Right ventricle myocardium inferior (tissue), 1 donor: ENCODE data around the gene STRN3. TPM values are rescaled to one million over a fixed set of nuclear protein-coding genes. Genes with fewer than 3 reads are reported as not detected.

Experiments
- ATAC-seq: fragments of 200-7000 bp; cut with Tn5 transposase; one replicate; pipeline ENCODE4 v1.9.1; 2020; ENCODE audit warnings: mild to moderate bottlenecking, moderate library complexity
- DNase-seq: peaks from one replicate; pipeline ENCODE4 v3.0.0; 2021; ENCODE audit errors: missing footprints
- intact Hi-C: fragments of 100-400 bp; cut with DNase I; formaldehyde crosslinking; loops from one replicate; pipeline ENCODE4 v1.11.0; 2022
- microRNA-seq: library from miRNA; unstranded; fragments of <30 nt; microRNA quantifications from one replicate; pipeline ENCODE4 v1.2.0, GENCODE V29; 2020
- total RNA-seq: library from RNA; stranded (reverse); fragmentation: NEBNext Ultra II Directional; extraction: Animal tissue kit (Norgen Biotek cat#: 25700); gene quantifications from one replicate; pipeline ENCODE4 v1.2.1, GENCODE V29; 2021
- donor health status: DM: no; HTN: yes; CAD: no; lungs with severe emphysema.

Gene STRN3
- total RNA-seq, 1 donor from 2014 or later = 48.4 TPM

DNA sequence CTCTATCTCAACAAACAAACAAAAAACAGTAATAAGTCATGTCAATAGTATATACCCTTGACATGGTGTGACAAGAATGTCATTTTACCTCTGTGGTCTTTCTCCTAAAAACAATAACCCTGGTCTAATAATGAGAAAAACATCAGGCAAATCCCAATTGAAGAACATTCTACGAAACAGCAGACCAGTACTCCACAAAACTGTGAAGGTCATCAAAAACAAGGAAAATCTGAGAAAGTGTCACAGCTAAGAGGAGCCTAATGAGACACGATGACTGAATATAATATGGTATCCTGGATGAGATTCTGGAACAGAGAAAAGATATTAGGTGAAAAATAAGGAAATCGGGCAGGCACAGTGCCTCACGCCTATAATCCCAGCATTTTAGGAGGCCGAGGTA is 157.4 kb downstream of the STRN3 start:
- intact Hi-C loops = no loop called here
- no peak for ATAC-seq
- DNase-seq = no peak

DNA sequence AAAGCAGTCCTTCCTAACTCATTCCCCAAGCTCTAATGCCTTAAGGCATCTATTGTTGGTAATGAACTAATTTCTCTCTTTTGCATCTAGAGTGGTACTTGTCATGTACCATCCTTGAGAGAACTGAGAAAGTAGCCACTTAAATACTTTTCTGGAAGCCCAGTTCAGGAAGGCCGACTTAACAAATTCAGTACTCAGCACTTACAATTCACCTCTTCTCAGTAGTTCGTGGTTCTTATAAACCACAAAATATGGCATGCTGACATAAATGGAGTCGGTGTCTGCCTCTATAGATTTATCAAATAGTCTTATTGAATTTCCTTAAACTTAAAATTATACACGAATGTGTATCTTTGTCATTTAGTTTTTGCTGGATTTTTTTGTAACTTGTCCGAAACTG is 161.2 kb downstream of the STRN3 start:
- DNase-seq (no peak), ATAC-seq (no peak)
- intact Hi-C loops = no loop called here

DNA sequence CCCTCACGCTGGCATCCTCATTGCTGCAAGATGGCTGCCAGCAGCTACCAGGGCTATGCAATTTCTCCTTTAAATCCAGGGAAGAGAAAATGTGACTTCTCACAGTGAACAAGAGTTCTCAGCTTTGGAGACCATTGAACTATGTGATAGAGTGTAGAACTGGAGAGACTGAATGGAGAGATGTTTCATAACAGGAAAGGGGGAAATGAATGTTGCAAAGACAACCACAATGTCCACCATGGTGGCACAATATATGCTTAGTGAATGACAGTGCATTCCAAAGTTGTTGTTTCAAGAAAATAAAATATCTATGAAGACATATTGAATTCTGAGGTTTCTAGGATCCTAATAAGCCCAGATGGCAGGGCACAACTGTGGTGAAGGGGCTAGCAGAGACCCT is 165.0 kb downstream of the STRN3 start:
- no peak for DNase-seq
- ATAC-seq = no peak
- intact Hi-C loops = no loop called here

DNA sequence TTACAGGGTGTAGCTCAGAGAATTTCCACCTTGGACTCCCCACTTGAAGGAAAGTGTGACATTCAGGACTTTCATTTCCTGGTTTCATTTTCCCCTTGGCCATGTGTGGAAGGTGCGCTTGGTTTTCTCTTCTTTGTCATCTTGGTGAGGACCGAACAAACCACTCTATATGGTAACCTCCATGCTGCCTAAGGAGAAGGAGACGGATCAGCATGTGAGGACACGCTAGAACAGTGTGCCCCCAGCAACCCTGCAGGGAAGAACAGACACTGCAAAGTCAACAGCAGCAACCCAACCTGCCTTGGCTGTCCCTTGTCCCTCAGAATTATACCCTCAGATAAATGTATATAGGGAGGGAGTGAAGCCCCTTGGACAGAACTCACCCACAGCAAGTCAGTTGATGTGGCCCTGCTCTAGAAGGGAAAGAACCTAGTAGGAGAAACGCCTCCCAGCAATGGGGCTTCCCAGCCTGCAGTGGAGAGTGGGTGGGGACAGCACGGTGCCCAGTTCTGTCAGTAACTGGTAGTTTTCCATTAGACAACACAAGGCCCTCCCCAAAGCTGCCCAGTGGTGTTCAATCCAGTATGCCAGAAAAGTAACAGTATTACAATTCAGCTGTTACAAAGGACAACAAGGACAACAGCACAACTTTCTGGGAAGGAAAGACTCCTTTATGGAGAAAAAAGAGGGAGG is 170.7 kb downstream of the STRN3 start:
- ATAC-seq (no peak), DNase-seq (no peak)
- intact Hi-C loops = no loop called here

DNA sequence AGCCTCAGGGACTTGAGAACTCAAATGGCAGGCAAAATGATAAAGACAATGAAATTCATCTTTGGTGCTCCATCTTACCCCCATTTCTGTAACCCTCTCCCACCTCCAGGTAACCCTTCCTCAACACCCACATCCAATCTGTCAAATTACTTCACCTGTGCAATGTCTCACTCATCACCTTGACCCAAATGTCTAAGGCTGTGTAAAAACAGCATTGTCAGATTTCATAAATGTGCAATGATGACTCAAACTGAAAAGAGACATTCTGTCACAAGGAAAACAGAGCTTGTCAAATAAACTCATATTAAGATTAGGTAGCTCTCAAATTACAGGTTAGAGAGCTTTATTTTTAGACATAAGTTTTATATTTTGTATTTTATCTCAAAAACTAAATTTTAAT is 171.7 kb downstream of the STRN3 start:
- ATAC-seq (no peak), DNase-seq (no peak)
- intact Hi-C loops = no loop called here

DNA sequence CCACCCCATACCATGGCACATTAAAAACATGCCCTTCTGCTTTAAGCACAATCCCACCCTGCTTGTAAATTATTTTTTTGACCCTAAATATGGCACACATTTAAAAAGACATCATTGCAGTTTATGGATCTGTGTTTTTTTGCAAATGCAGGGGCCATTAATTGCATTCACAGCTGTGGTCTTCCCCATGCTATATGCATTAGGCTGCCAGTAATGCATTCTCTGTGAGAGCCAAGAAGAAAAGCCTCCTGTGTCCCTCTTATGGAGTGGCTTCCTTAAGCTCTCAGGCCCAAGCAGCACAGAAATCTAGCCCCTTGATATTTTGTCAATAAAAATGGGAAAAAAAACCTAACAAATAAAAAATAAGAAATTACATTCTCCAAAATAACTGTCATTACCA is 172.2 kb downstream of the STRN3 start:
- intact Hi-C loops = no loop called here
- ATAC-seq (no peak), DNase-seq (no peak)

DNA sequence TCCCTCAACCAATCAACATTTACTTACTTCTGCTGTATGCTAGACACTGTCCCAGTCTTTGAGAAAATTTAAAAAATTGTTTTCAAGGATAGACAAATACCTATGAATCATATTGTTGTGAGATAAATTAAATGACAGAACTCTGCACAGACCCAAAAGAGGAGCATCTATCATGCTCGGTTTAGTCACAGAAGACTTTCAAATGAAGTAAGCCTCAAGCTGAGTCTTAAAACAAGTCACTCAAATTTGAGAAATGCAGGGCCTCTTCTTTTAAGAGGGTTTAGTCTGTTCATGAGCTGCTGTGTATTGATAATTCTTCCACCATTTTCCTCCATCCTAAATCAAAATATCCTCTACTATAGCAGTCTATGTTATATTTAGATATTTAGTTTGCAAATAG is 176.2 kb downstream of the STRN3 start:
- ATAC-seq (no peak), DNase-seq (no peak)
- intact Hi-C loops = no loop called here

DNA sequence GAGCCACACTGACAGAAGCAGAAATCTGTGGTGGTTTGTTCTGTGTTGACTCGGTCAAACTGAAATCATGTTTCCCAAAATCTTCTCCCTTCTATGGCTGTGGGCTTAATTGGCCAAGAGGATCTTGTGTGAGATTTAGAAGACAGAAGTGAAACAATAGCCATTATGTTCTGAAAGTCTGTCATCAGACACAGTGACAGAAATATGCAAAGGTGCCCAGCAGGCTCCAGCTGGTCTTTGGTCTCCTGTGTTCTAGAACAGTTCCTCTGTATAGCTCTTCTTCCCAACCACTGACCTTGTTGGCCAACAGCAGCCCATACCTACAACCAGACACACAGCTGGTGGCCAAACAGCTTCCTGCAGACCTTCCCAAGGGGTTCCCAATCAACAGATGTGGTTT is 176.8 kb downstream of the STRN3 start:
- no peak for ATAC-seq
- intact Hi-C loops = no loop called here
- no peak for DNase-seq

DNA sequence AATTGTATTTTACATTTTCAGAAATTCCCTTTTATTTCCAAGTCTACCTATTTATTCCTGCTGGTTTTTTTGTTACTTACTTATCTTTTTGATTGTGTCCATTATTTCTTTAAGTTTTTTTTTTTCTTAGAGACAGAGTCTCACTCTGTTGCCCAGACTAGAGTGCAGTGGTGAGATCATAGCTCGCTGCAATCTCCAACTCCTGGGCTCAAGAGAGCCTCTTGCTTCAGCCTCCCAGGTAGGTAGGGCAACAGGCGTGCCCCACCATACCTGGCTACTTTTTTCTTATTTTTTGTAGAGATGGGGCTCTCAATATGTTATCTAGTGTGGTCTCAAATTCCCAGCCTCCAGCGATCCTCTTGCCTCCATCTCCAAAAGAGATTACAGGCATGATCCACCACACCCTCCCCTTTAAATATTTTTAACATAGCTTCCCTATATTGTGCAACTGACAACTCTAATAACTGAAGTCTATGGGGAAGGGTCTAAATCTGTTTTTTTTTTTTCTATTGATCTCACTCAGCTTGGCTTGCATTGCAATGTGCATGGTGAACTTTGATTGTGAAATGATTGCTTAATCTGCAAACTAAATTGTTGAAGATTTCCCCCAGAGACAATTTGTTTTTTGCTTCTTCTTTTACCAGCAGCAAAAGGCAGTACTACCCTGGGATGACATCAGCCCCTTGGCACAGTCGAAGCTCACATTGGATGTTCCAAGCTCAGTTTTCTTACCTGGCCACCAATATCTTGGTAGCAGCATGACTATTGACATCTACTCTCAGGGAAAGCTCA is 177.5 kb downstream of the STRN3 start:
- DNase-seq = no peak
- intact Hi-C loops = no loop called here
- ATAC-seq = no peak

Small RNA genes lying within 50 kb of the gene (microRNA-seq; reads per million reads assigned to microRNA genes)
- gene MIR624 = 12.3 reads per million, percentile 27 among the genes with 10 or more reads in this experiment

Other genes starting within 250 kb of the STRN3 start
- 0.43 TPM for gene COCH, start 151.8 kb downstream of the STRN3 start, total RNA-seq
- 6.5 TPM for gene AP4S1, start 730 bp downstream of the STRN3 start, total RNA-seq
- gene HECTD1, start 181.4 kb upstream of the STRN3 start, total RNA-seq = 151 TPM